ENCODE results near the gene STAC2. TPM values are rescaled to one million over a fixed set of nuclear protein-coding genes. Genes with fewer than 3 reads are reported as not detected.

Gene STAC2
- 0.70 TPM for polyA plus RNA-seq (2013, experiment 1 of 2)
- 0.70 TPM for polyA plus RNA-seq (2013, experiment 2 of 2)

GRCh38 chr17:39225308-39225958 is at the start of gene STAC2:
STAC2 (minus strand) TSS chr17:39225945; CDS start chr17:39225502, 443 bp downstream.
- no peak within 1 kb of the TSS for H3K18ac ChIP-seq (ENCODE audit: low read length)
- H3K79me1 ChIP-seq (ENCODE audit: low read length): no peaks in the 10 kb centered on the region
- H3K79me2 ChIP-seq (ENCODE audit: control insufficient read depth, insufficient read depth, low read length): no peaks in the 10 kb centered on the region
- no peak within 1 kb of the TSS for H3K23ac ChIP-seq (ENCODE audit: low read length)
- WGBS (ENCODE audit: extremely low coverage, insufficient coverage, low lambda C conversion rate): no CpG with 5 or more reads among the region's 71 CpGs
- H2AK5ac ChIP-seq (ENCODE audit: low read length): no peak within 1 kb of the TSS
- peaks cover 3% of the 10 kb centered on the region for H3K4me1 ChIP-seq (ENCODE audit: control insufficient read depth, low read depth, low read length)
- H3K4me2 ChIP-seq (ENCODE audit: low read length): peak within 1 kb of the TSS; percentile 64
- H3K4ac ChIP-seq (ENCODE audit: low read depth, low read length): no peak within 1 kb of the TSS
- DNase-seq: no peak
- no peak within 1 kb of the TSS for H4K8ac ChIP-seq (ENCODE audit: low read depth, low read length)
- no peak within 1 kb of the TSS for H2BK5ac ChIP-seq (ENCODE audit: low read length)
- H3K36me3 ChIP-seq (ENCODE audit: control insufficient read depth, insufficient read depth, low read length): no peaks in the 10 kb centered on the region
- peaks cover 24% of the 10 kb centered on the region for H3K27me3 ChIP-seq (ENCODE audit: insufficient read depth, low read length, poor library complexity)
- H3K9ac ChIP-seq (ENCODE audit: low read length): peak within 1 kb of the TSS; percentile 45
- H3K56ac ChIP-seq (ENCODE audit: low read length): peak within 1 kb of the TSS; percentile 42
- H2BK15ac ChIP-seq (replicated peaks; ENCODE audit: low read depth): no peak within 1 kb of the TSS
- H3K27ac ChIP-seq (ENCODE audit: low read depth, low read length): no peak within 1 kb of the TSS
- no peak within 1 kb of the TSS for H2BK120ac ChIP-seq (ENCODE audit: low read depth, low read length)
- H3K4me3 ChIP-seq (ENCODE audit: low read length): no peak within 1 kb of the TSS
- H4K5ac ChIP-seq (ENCODE audit: low read length): no peak within 1 kb of the TSS

DNA sequence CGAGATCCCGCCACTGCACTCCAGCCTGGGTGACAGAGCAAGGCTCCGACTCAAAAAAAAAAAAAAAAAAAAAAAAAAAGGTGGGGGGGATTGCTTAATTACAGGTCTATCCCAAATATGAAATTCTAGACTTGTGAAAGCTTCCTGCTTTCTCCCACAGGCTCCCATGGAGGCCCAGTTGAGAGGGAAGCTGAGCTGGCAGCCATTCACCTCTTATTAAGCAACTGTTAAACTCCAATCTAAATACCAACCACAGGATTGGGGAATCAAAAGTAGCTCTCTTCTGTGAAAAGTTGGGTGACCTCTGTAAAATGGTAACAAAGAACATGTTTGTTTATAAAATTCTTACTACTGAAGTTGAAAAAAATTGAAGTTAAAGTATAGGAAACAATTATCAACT is 45.8 kb upstream of the STAC2 start:
- no peak for DNase-seq
- Histone ChIP-seq H3K56ac (ENCODE audit: low read length) (no peak overlapping the region), H4K5ac (ENCODE audit: low read length) (no peak overlapping the region), H3K4me2 (ENCODE audit: low read length) (no peak overlapping the region), H2BK15ac (replicated peaks; ENCODE audit: low read depth) (no peak overlapping the region), H3K4me1 (ENCODE audit: control insufficient read depth, low read depth, low read length) (no peaks in the 10 kb centered on the region), H3K79me2 (ENCODE audit: control insufficient read depth, insufficient read depth, low read length) (no peaks in the 10 kb centered on the region), H3K79me1 (ENCODE audit: low read length) (no peaks in the 10 kb centered on the region), H3K4me3 (ENCODE audit: low read length) (no peak overlapping the region), H3K27me3 (ENCODE audit: insufficient read depth, low read length, poor library complexity) (no peaks in the 10 kb centered on the region), H2BK5ac (ENCODE audit: low read length) (no peak overlapping the region), H3K36me3 (ENCODE audit: control insufficient read depth, insufficient read depth, low read length) (no peaks in the 10 kb centered on the region), H2BK120ac (ENCODE audit: low read depth, low read length) (no peak overlapping the region), H3K4ac (ENCODE audit: low read depth, low read length) (no peak overlapping the region), H3K23ac (ENCODE audit: low read length) (no peak overlapping the region), H3K9ac (ENCODE audit: low read length) (no peak overlapping the region), H2AK5ac (ENCODE audit: low read length) (no peak overlapping the region), H3K18ac (ENCODE audit: low read length) (no peak overlapping the region), H4K8ac (ENCODE audit: low read depth, low read length) (no peak overlapping the region), H3K27ac (ENCODE audit: low read depth, low read length) (no peak overlapping the region)
- no CpG with 5 or more reads among the region's 3 CpGs for WGBS (ENCODE audit: extremely low coverage, insufficient coverage, low lambda C conversion rate)

- H2BK5ac ChIP-seq (ENCODE audit: low read length): no peak overlapping the region
- H3K36me3 ChIP-seq (ENCODE audit: control insufficient read depth, insufficient read depth, low read length): no peaks in the 10 kb centered on the region
- no peaks in the 10 kb centered on the region for H3K79me2 ChIP-seq (ENCODE audit: control insufficient read depth, insufficient read depth, low read length)
- DNase-seq: peak; percentile 32
- H3K23ac ChIP-seq (ENCODE audit: low read length): no peak overlapping the region
- H2BK15ac ChIP-seq (replicated peaks; ENCODE audit: low read depth): no peak overlapping the region
- H3K4me2 ChIP-seq (ENCODE audit: low read length): no peak overlapping the region
- H3K4me1 ChIP-seq (ENCODE audit: control insufficient read depth, low read depth, low read length): no peaks in the 10 kb centered on the region
- no peak overlapping the region for H2BK120ac ChIP-seq (ENCODE audit: low read depth, low read length)
- H4K8ac ChIP-seq (ENCODE audit: low read depth, low read length): no peak overlapping the region
- no peak overlapping the region for H3K4ac ChIP-seq (ENCODE audit: low read depth, low read length)
- H3K79me1 ChIP-seq (ENCODE audit: low read length): no peaks in the 10 kb centered on the region
- H3K9ac ChIP-seq (ENCODE audit: low read length): no peak overlapping the region
- H2AK5ac ChIP-seq (ENCODE audit: low read length): no peak overlapping the region
- no peak overlapping the region for H3K4me3 ChIP-seq (ENCODE audit: low read length)
- no peak overlapping the region for H4K5ac ChIP-seq (ENCODE audit: low read length)
- no peak overlapping the region for H3K27ac ChIP-seq (ENCODE audit: low read depth, low read length)
- no peak overlapping the region for H3K56ac ChIP-seq (ENCODE audit: low read length)
- H3K27me3 ChIP-seq (ENCODE audit: insufficient read depth, low read length, poor library complexity): no peaks in the 10 kb centered on the region
- no peak overlapping the region for H3K18ac ChIP-seq (ENCODE audit: low read length)
- no CpG with 5 or more reads among the region's 3 CpGs for WGBS (ENCODE audit: extremely low coverage, insufficient coverage, low lambda C conversion rate)
Measured at GRCh38 chr17:39270923-39271322, 45.2 kb upstream of the STAC2 start.

DNA sequence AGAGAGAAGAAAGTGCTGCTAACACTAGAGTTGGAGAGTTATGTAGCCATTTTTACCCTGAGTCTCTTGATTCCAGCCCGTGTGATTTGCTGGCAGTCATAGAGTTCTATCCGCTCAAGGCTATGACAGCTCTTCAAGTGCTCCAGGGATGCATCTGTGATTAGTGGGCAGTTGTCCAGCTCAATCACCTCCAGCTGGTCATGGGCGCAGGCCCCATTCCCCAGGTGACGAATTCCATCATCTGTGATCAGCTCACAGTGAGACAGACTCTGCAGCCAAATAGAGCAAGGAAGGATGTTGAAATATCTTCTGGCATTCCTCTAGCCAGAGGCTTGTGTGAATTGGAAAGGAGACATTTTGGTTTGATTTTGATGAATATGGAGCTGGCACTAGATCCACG is 38.4 kb upstream of the STAC2 start:
- H3K4me2 ChIP-seq (ENCODE audit: low read length): no peak overlapping the region
- no peak overlapping the region for H3K4me3 ChIP-seq (ENCODE audit: low read length)
- H4K8ac ChIP-seq (ENCODE audit: low read depth, low read length): no peak overlapping the region
- H3K79me2 ChIP-seq (ENCODE audit: control insufficient read depth, insufficient read depth, low read length): no peaks in the 10 kb centered on the region
- H3K27me3 ChIP-seq (ENCODE audit: insufficient read depth, low read length, poor library complexity): no peaks in the 10 kb centered on the region
- no peak overlapping the region for H3K4ac ChIP-seq (ENCODE audit: low read depth, low read length)
- no peak overlapping the region for H3K27ac ChIP-seq (ENCODE audit: low read depth, low read length)
- no peaks in the 10 kb centered on the region for H3K36me3 ChIP-seq (ENCODE audit: control insufficient read depth, insufficient read depth, low read length)
- H3K56ac ChIP-seq (ENCODE audit: low read length): no peak overlapping the region
- no peak overlapping the region for H2BK15ac ChIP-seq (replicated peaks; ENCODE audit: low read depth)
- no peak overlapping the region for H2BK5ac ChIP-seq (ENCODE audit: low read length)
- no peaks in the 10 kb centered on the region for H3K4me1 ChIP-seq (ENCODE audit: control insufficient read depth, low read depth, low read length)
- H3K18ac ChIP-seq (ENCODE audit: low read length): no peak overlapping the region
- H4K5ac ChIP-seq (ENCODE audit: low read length): no peak overlapping the region
- no peak overlapping the region for H2BK120ac ChIP-seq (ENCODE audit: low read depth, low read length)
- H3K23ac ChIP-seq (ENCODE audit: low read length): no peak overlapping the region
- DNase-seq: no peak
- WGBS (ENCODE audit: extremely low coverage, insufficient coverage, low lambda C conversion rate): no CpG with 5 or more reads among the region's 5 CpGs
- no peak overlapping the region for H3K9ac ChIP-seq (ENCODE audit: low read length)
- H2AK5ac ChIP-seq (ENCODE audit: low read length): no peak overlapping the region
- no peaks in the 10 kb centered on the region for H3K79me1 ChIP-seq (ENCODE audit: low read length)

- no peaks in the 10 kb centered on the region for H3K27me3 ChIP-seq (ENCODE audit: insufficient read depth, low read length, poor library complexity)
- no peak overlapping the region for H3K4ac ChIP-seq (ENCODE audit: low read depth, low read length)
- no peak overlapping the region for H3K56ac ChIP-seq (ENCODE audit: low read length)
- H2BK120ac ChIP-seq (ENCODE audit: low read depth, low read length): no peak overlapping the region
- peak; percentile 65 for DNase-seq
- no peaks in the 10 kb centered on the region for H3K79me1 ChIP-seq (ENCODE audit: low read length)
- no peak overlapping the region for H3K4me3 ChIP-seq (ENCODE audit: low read length)
- no peak overlapping the region for H3K27ac ChIP-seq (ENCODE audit: low read depth, low read length)
- no peak overlapping the region for H4K5ac ChIP-seq (ENCODE audit: low read length)
- no peak overlapping the region for H3K4me2 ChIP-seq (ENCODE audit: low read length)
- no peak overlapping the region for H2AK5ac ChIP-seq (ENCODE audit: low read length)
- no peaks in the 10 kb centered on the region for H3K4me1 ChIP-seq (ENCODE audit: control insufficient read depth, low read depth, low read length)
- no CpG with 5 or more reads among the region's 7 CpGs for WGBS (ENCODE audit: extremely low coverage, insufficient coverage, low lambda C conversion rate)
- no peaks in the 10 kb centered on the region for H3K79me2 ChIP-seq (ENCODE audit: control insufficient read depth, insufficient read depth, low read length)
- H3K9ac ChIP-seq (ENCODE audit: low read length): no peak overlapping the region
- no peak overlapping the region for H4K8ac ChIP-seq (ENCODE audit: low read depth, low read length)
- no peak overlapping the region for H3K23ac ChIP-seq (ENCODE audit: low read length)
- no peak overlapping the region for H2BK5ac ChIP-seq (ENCODE audit: low read length)
- no peak overlapping the region for H2BK15ac ChIP-seq (replicated peaks; ENCODE audit: low read depth)
- H3K18ac ChIP-seq (ENCODE audit: low read length): no peak overlapping the region
- H3K36me3 ChIP-seq (ENCODE audit: control insufficient read depth, insufficient read depth, low read length): no peaks in the 10 kb centered on the region
Measured at GRCh38 chr17:39261286-39261685, 35.5 kb upstream of the STAC2 start.
